ENCODE data around the gene UBE2H. TPM values are rescaled to one million over a fixed set of nuclear protein-coding genes. Genes with fewer than 3 reads are reported as not detected.

Gene UBE2H
- total and polyA plus RNA-seq, 5 experiments from 2014 or later: 36.4 to 61.4 (median 46.7) TPM

- Mint-ChIP-seq H3K36me3 (peaks cover 11 to 23% (median 12%) of the 10 kb centered on the region in 3 donors), H3K9me3 (peaks cover 0 to 2% (median 0%) of the 10 kb centered on the region in 9 donors), H3K27me3 (peaks cover 0 to 2% (median 0%) of the 10 kb centered on the region in 5 donors), H3K27ac (no peak overlapping the region), H3K4me1 (peaks cover 6 to 34% (median 30%) of the 10 kb centered on the region in 4 donors), H3K4me3 (no peak overlapping the region)
- POLR2A ChIA-PET: interaction anchor here (0.5 to 1.8 kb wide), 5 partner anchors 43 to 1427 kb away, joined by 3 to 6 read pairs (median 4); no protein-coding TSS in a partner anchor
- ATAC-seq (peak in 1 of 2 donors; percentile 14), DNase-seq (peak in 3 of 10 donors; percentile 11 to 61 (median 17))
Measured at GRCh38 chr7:129949292-129950133, 3.2 kb downstream of the UBE2H start.

- ATAC-seq: peak; percentile 79 to 81
- POLR2A ChIA-PET: interaction anchor here (0.5 to 1.8 kb wide), 3 partner anchors 44 to 725 kb away, joined by 4 to 6 read pairs (median 4); no protein-coding TSS in a partner anchor
- H3K27me3 Mint-ChIP-seq: peaks cover 0 to 2% (median 0%) of the 10 kb centered on the region in 5 donors
- H3K9me3 Mint-ChIP-seq: peaks cover 0 to 2% (median 0%) of the 10 kb centered on the region in 9 donors
- no peak overlapping the region for H3K27ac Mint-ChIP-seq
- DNase-seq: peak; percentile 66 to 93 (median 80)
- no peak overlapping the region for H3K4me3 Mint-ChIP-seq
- peaks cover 6 to 34% (median 32%) of the 10 kb centered on the region in 4 donors for H3K4me1 Mint-ChIP-seq
- peaks cover 11 to 30% (median 12%) of the 10 kb centered on the region in 3 donors for H3K36me3 Mint-ChIP-seq
Measured at GRCh38 chr7:129948877-129949291, 3.9 kb downstream of the UBE2H start.

- Mint-ChIP-seq H3K4me1 (peaks cover 6 to 35% (median 33%) of the 10 kb centered on the region in 4 donors), H3K27me3 (peaks cover 0 to 2% (median 0%) of the 10 kb centered on the region in 5 donors), H3K36me3 (peaks cover 11 to 34% (median 12%) of the 10 kb centered on the region in 3 donors), H3K9me3 (peaks cover 0 to 2% (median 0%) of the 10 kb centered on the region in 9 donors), H3K4me3 (peak overlapping the region in 1 of 10 donors; percentile 51), H3K27ac (peak overlapping the region in 1 of 10 donors; percentile 69)
- DNase-seq: no peak
- no peak for ATAC-seq
- POLR2A ChIA-PET: interaction anchor here (1.8 kb wide), 1 partner anchor 44 kb away, joined by 6 read pairs; no protein-coding TSS in a partner anchor
Measured at GRCh38 chr7:129948338-129948737, 4.4 kb downstream of the UBE2H start.

GRCh38 chr7:129947701-129948100 is 5.1 kb downstream of the UBE2H start:
- Mint-ChIP-seq H3K4me1 (peaks cover 3 to 34% (median 28%) of the 10 kb centered on the region in 4 donors), H3K36me3 (peaks cover 9 to 37% (median 11%) of the 10 kb centered on the region in 3 donors), H3K27me3 (peaks cover 0 to under 1% (median 0%) of the 10 kb centered on the region in 5 donors), H3K27ac (peak overlapping the region in 4 of 10 donors; percentile 43 to 72 (median 68)), H3K4me3 (peak overlapping the region in 5 of 10 donors; percentile 18 to 68 (median 34)), H3K9me3 (peaks cover 0 to under 1% (median 0%) of the 10 kb centered on the region in 9 donors)
- no peak for DNase-seq
- POLR2A ChIA-PET: no interaction called here
- no peak for ATAC-seq

GRCh38 chr7:129947049-129947448 is 5.7 kb downstream of the UBE2H start:
- H3K4me1 Mint-ChIP-seq: peaks cover 2 to 39% (median 28%) of the 10 kb centered on the region in 4 donors
- no peak for ATAC-seq

GRCh38 chr7:129946282-129946681 is 6.5 kb downstream of the UBE2H start:
- Mint-ChIP-seq H3K9me3 (no peaks in the 10 kb centered on the region), H3K4me1 (peaks cover 2 to 40% (median 29%) of the 10 kb centered on the region in 4 donors), H3K27ac (peak overlapping the region in 1 of 10 donors; percentile 4), H3K36me3 (peaks cover 7 to 40% (median 13%) of the 10 kb centered on the region in 3 donors), H3K27me3 (no peaks in the 10 kb centered on the region), H3K4me3 (peak overlapping the region in 2 of 10 donors; percentile 12 to 13)
- POLR2A ChIA-PET: interaction anchor here (0.7 kb wide), 1 partner anchor 25 kb away, joined by 3 read pairs; no protein-coding TSS in a partner anchor
- ATAC-seq (no peak), DNase-seq (no peak)

More at GRCh38 chr7:129947049-129947448, 5.7 kb downstream of the UBE2H start:
- Mint-ChIP-seq H3K9me3 (no peaks in the 10 kb centered on the region), H3K36me3 (peaks cover 7 to 39% (median 13%) of the 10 kb centered on the region in 3 donors), H3K4me3 (peak overlapping the region in 2 of 10 donors; percentile 13 to 40), H3K27me3 (no peaks in the 10 kb centered on the region), H3K27ac (peak overlapping the region in 2 of 10 donors; percentile 38 to 73)
- DNase-seq: no peak
- POLR2A ChIA-PET: no interaction called here

GRCh38 chr7:129943352-129943751 is 9.4 kb downstream of the UBE2H start:
- H3K4me3 Mint-ChIP-seq: no peak overlapping the region
- no peak overlapping the region for H3K27ac Mint-ChIP-seq
- H3K36me3 Mint-ChIP-seq: peaks cover 7 to 51% (median 17%) of the 10 kb centered on the region in 3 donors
- DNase-seq (no peak), ATAC-seq (no peak)
- no peaks in the 10 kb centered on the region for H3K27me3 Mint-ChIP-seq
- POLR2A ChIA-PET: no interaction called here
- no peaks in the 10 kb centered on the region for H3K9me3 Mint-ChIP-seq
- peaks cover 2 to 61% (median 46%) of the 10 kb centered on the region in 4 donors for H3K4me1 Mint-ChIP-seq

GRCh38 chr7:129940329-129940728 is 12.4 kb downstream of the UBE2H start:
- DNase-seq (no peak), ATAC-seq (no peak)
- H3K36me3 Mint-ChIP-seq: peaks cover 7 to 56% (median 14%) of the 10 kb centered on the region in 3 donors
- no peaks in the 10 kb centered on the region for H3K27me3 Mint-ChIP-seq
- H3K4me3 Mint-ChIP-seq: peak overlapping the region in 1 of 10 donors; percentile 33
- peaks cover 4 to 53% (median 34%) of the 10 kb centered on the region in 4 donors for H3K4me1 Mint-ChIP-seq
- H3K9me3 Mint-ChIP-seq: no peaks in the 10 kb centered on the region
- POLR2A ChIA-PET: interaction anchor here (0.6 kb wide), 1 partner anchor 23 kb away, joined by 6 read pairs; no protein-coding TSS in a partner anchor
- H3K27ac Mint-ChIP-seq: peak overlapping the region in 3 of 10 donors; percentile 15 to 46 (median 35)

GRCh38 chr7:129939881-129940280 is 12.9 kb downstream of the UBE2H start:
- Mint-ChIP-seq H3K27ac (peak overlapping the region in 2 of 10 donors; percentile 35 to 46), H3K4me3 (no peak overlapping the region), H3K4me1 (peaks cover 4 to 49% (median 30%) of the 10 kb centered on the region in 4 donors), H3K9me3 (no peaks in the 10 kb centered on the region), H3K36me3 (peaks cover 2 to 56% (median 10%) of the 10 kb centered on the region in 3 donors), H3K27me3 (no peaks in the 10 kb centered on the region)
- ATAC-seq: no peak
- POLR2A ChIA-PET: no interaction called here
- DNase-seq: no peak

- Mint-ChIP-seq H3K4me3 (no peak overlapping the region), H3K36me3 (peaks cover 0 to 52% (median 7%) of the 10 kb centered on the region in 3 donors), H3K4me1 (peaks cover 6 to 27% (median 16%) of the 10 kb centered on the region in 4 donors), H3K27me3 (no peaks in the 10 kb centered on the region), H3K27ac (peak overlapping the region in 1 of 10 donors; percentile 56), H3K9me3 (no peaks in the 10 kb centered on the region)
- POLR2A ChIA-PET: interaction anchor here (0.7 to 1.0 kb wide), 2 partner anchors 18 to 28 kb away, joined by 3 to 4 read pairs; no protein-coding TSS in a partner anchor
- no peak for ATAC-seq
- DNase-seq: no peak
Measured at GRCh38 chr7:129933627-129934026, 19.1 kb downstream of the UBE2H start.

GRCh38 chr7:129926618-129927017 is 26.1 kb downstream of the UBE2H start:
- Mint-ChIP-seq H3K36me3 (peaks cover 0 to 53% (median 16%) of the 10 kb centered on the region in 3 donors), H3K4me3 (no peak overlapping the region), H3K27ac (peak overlapping the region in 5 of 10 donors; percentile 27 to 70 (median 38)), H3K27me3 (no peaks in the 10 kb centered on the region), H3K4me1 (peaks cover 19 to 45% (median 32%) of the 10 kb centered on the region in 4 donors), H3K9me3 (no peaks in the 10 kb centered on the region)
- DNase-seq: no peak
- no peak for ATAC-seq
- POLR2A ChIA-PET: no interaction called here

- Mint-ChIP-seq H3K27me3 (no peaks in the 10 kb centered on the region), H3K4me1 (peaks cover 19 to 52% (median 40%) of the 10 kb centered on the region in 4 donors), H3K27ac (peak overlapping the region in 6 of 10 donors; percentile 8 to 83 (median 62)), H3K36me3 (peaks cover 0 to 59% (median 21%) of the 10 kb centered on the region in 3 donors), H3K9me3 (no peaks in the 10 kb centered on the region), H3K4me3 (peak overlapping the region in 3 of 10 donors; percentile 30 to 42 (median 38))
- no peak for ATAC-seq
- no peak for DNase-seq
- POLR2A ChIA-PET: no interaction called here
Measured at GRCh38 chr7:129925416-129926002, 27.3 kb downstream of the UBE2H start.
